HG03060 (cell line): ENCODE measurements around the gene CCDC197.

Experiments used
- ATAC-seq: cut with Tn5 transposase; IDR thresholded peaks from one replicate; pipeline ENCODE4 v1.9.1; 2021; ENCODE audit warnings: low read depth, moderate number of reproducible peaks; ENCODE audit not compliant: unreplicated experiment

CCDC197 gene

DNA sequence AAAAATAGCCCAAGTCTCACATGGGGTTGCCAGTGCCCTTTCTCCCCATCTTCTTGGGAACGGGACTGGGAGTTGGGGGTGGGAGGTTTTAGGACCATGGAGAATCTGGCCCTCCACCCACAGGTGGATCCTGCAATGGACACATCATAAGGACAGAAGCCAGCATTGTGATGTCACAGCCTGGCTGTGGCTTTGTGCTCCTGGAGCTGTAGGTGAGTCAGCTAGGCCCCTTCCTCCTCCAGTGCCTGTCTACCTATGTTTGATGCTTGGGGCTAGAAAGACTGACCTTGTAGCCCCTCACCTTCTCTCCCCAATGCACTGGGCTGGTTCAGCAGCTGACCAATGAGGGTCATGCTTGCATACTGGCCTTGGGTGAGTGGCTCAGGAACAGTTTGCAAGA is at the start of gene CCDC197:
Gene CCDC197 (plus strand): TSS at position 220 of the 400 bp plus-strand sequence. CDS start 831 bp downstream, outside the sequence.
- ATAC-seq, result no peak

DNA sequence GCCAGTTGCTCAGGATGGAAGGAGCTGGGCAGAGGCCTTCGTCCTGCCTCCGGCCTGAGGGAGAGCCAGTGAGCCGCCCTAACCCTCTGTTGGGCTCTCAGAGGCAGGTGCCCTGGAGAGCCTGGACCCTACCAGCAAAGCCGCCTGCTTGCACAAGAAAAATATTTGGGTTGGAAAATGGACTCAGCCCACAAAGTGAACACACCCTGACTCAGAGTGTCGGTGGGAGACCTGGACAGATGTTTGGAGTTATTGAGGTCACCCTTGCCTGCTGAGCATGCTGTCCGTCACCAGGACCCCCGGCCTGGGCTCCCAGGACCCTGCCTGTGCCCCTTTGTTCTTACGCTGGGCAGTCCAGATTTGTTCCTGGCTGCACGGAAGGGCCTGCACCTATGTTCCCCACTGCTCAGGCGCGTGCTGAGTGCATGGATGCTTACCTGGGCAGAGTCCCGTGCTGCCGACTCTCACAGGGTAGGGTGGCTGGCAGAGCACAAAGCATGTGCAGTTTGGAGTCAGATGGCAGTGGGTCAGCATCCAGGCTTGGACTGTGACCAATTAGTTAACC is 47.5 kb upstream of the CCDC197 start:
- no peak for ATAC-seq

DNA sequence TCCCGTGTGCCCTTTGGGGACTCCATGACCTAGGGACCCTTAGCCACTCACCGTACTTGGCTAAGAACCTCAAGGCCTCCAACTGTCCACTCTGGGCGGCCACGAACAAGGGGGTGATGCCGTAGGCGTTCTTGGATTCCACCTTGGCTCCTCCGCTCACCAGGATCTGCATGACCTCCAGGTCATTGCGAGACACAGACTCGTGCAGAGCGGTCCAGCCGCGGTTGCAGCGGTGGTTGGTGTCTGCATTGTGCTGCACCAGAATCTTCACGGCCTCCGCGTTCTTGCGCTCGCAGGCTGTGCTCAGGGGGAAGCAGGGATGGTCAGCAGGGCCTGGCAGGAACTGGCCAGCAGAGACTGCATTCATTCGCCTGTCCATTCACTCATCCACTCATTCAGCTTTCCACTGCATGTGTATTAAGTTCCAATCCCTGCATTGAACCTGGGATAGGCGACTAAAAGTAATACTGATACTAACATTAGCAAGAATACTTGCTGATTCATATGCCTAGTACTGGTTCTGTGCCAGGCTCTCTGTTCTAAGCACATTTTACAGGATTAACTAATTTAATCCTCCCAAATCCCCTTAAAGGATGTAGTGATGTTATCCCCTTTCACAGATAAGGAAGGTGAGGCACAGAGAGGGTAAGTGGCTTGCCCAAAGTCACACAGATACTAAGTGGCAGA is 46.0 kb upstream of the CCDC197 start:
- no peak for ATAC-seq

DNA sequence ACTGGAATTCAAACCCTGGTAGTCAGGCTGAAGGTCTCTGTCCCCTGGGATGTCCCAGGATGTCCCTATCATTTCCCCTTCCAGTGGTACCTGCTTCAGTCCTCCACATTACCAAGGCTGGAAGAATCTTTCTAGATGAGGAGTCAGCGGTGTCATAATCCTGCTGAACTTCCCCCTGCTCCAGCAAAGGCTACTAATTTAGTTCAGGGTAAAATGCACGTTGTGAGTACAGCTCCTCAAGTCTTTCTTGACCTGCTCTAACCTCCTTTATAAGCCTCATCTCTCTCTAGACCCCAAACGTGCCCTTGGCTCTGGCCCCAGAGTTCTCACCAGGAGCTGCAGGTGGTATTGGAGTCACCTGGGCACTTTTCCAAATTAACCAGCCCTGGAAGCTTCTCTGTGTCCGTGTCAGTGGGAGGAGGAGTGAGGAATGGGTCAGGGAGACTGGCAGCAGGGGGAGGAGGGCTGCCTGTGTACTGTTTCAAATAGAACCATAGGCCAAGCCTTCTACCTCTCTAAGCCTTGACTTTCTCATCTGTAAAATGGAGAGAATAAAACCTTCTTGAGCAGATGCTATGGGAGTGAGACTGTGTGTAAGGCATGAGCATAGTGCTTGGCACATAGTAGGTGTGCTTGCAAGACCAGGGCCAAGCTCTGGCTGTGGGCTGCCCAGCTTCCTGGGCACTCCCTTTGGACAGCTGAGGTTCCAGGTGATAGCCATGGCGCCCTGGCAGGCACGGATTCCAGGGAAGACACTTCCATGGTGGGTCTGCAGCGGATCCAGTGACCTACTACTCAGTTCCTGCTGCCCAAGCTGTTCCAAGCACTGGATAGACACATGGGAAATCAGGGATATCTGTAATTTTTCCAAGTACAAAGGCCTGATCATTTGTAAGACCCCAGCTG is 45.2 kb upstream of the CCDC197 start:
- ATAC-seq, result no peak

DNA sequence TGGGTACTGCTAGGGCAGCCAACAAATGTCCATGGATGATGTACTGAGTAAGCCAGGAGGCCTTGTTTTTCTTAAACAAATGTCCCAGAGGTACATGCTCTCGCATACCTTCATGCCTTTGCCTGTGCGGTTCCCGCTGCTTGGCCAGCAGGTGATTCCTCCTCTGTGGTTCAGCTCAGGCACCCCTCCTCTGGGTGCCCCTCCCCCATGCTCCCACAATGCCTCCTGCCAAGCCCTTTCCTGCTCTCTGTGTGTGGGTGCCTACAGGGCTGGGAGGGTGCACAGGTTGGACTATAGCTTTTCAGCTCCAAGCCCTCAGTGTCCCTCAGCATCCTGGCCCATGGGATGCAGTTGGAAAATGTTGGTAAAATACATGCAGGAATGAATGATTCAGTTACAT is 44.3 kb upstream of the CCDC197 start:
- no peak for ATAC-seq

DNA sequence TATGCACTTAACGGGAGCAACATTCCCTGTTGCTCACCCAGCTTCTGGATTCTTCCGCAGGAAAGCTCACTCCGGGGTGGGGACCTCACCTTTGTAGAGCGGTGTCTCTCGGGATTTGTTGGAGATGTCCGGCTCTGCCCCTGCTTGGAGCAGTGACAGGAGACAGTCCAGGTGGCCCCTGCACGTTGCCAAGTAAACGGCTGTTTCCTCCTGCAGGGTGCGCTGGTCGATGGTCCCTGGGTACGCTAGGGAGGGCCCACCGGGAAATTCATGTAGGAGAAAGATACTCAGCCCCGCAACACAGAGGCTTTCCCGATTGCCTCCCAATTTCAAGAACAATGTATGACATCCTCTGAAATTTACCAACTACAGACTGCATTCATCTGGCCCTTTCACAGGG is 43.8 kb upstream of the CCDC197 start:
- no peak for ATAC-seq

DNA sequence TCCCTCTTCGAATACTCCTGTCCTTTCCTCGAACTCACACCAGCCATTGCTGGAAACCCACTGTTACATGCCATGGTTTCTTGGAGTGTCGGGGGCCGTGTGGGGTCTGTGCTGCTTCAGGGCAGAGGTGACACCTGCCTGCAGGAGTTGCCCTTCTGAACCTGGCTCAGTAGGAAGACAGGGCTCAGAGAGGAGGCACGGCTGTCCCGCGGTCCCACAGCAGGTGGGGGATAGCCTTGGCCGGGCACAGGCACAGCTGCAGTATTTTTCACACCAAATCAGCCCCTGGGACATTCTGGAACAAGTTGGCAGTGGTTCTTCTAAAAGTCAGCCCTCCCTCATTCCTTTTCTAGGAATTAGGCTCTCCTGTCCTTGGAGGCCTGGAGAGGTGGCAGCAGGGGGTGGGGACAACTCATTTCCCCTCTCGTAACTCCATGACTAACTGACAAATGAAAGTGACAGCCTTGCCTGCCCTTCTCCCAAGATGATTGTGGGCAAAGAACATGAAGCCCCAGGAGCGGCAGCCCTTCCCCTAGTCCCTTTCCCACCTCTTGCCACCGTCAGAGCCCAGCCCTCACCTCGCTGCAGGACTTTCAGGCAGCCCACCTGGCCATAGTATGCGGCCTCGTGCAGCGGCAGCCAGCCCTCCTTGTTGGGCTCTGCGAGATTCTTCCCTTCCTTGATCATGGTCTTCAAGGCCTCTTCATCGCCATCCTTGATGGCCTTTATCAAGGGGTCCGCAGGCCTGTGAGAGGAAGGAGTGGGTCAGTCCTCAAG is 43.2 kb upstream of the CCDC197 start:
- no peak for ATAC-seq

DNA sequence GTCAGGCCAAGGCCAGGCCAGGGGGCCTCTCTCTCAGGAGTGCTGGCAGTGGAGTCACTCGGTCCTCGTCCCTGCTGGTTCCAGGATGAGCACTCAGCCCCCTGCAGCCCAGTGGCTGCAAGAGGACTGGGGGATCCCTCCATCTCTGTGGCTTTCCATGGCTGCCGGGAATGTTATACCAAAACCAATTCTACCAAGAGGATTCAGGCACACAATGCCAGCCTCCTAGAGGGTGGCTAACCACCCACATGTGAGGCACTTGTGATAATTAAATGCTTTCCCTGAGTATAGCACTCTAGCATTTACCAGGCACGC is 42.6 kb upstream of the CCDC197 start:
- ATAC-seq, result no peak

DNA sequence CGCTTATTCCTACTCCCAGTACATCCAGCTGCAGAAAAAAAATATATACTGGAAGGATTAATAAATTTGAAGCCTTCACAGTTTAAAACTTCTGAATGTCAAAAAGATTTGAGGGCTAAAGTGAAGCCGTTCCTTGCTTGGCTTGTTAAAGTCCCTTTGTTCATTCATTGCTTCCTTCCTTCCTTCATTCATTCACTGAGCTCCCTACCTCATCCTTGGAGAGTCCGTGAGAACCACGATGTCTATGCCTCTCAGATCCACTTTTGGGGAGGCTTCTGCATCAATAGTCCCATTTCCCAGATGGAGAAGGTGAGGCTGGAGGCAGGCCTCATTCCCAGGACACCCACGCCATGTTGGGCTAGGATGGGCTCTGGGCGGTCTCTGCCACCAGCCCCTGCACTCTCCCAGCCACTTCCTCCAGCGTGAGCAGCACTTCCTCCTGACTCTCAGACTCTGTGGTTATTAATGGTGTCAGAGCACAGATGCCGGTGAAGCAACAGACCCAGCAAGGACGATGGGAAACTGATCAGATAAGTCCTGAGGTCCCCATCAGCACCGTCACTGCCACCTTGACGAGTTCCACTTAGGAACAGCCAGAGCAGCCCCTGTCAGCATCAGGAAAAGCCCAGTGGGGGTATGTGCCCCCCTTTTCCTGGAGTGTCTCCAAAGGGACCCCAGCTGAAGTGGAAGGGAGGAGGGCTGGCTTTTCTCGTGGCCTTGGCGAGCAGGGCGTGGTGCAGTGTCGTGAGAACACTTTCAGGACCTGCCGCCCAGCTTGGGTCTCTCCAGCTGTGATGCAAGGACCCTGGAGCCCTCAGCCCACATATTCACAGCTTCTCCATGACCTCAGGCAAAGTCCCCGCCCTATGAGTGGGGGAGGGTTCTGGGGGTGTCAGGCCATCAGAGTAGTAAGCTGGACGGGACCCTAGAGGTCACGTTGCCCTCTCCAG is 41.9 kb upstream of the CCDC197 start:
- ATAC-seq, result no peak

DNA sequence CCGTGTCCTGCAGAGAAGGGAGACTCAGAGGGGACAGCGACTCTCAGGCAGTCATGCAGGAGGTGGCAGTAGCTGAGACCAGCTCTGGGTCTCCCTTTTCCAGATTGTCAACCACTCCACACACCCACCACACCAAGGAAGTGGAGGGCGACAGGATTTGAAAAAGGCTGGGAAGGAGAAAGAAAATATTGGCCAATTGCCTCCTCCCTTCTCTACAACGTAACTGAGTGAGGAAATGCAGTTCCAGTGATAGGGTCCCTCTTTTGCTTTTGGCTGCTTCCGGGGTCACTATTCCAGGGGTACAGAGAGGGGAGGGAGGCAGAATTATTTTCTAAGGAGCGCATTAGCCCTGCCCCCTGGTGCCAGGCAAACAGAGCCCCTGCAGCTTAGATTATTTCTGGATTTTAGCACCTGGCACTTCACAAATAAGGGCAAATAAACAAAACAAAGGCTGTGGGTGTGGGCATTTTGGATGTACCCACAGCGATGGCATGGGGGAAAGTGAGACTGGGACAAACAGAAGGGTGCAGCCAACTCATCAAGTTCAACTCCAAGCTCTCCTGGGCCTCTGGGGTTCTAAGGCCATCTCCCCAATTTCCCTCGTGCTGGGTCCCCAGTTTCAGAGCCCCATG is 41.1 kb upstream of the CCDC197 start:
- no peak for ATAC-seq

DNA sequence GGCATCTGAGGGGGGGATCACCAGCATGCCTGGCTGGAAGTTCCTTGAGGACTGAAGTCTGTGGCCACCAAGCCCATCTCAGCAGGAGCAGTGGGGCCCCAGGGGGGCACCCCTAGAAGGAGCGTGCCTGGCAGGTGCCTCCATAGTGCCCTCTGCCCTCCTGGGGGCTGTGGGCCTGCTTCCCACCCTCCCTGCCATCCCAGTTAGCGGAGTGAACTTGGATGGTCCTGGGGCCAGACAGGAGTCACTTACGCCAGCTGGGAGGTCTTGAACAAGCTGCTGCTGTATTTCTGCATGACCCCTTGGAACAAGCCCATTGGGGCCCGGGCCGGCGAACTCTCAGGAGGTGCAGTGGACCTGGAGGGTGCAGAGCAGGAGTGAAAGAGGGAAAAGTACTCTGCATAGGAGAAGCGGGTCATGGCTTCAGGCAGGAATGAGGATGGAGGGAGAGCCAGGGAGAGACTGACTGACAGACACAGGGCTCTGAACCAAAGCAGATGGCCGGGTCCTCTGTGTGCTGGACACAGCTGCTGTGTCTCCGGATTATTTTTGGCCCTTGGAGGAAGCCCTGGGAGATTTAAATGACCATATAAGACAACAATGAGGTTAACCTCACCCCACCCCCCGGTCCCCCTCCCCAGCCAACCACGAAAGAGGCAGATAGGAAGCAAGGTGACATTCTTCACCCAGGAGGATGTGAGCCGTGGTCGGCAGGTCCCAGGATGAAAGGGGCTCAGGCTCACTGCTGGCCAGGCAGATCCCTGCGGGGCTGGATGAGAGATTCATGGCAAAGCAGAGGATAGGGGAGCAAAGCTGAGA is 40.4 kb upstream of the CCDC197 start:
- ATAC-seq, result no peak

DNA sequence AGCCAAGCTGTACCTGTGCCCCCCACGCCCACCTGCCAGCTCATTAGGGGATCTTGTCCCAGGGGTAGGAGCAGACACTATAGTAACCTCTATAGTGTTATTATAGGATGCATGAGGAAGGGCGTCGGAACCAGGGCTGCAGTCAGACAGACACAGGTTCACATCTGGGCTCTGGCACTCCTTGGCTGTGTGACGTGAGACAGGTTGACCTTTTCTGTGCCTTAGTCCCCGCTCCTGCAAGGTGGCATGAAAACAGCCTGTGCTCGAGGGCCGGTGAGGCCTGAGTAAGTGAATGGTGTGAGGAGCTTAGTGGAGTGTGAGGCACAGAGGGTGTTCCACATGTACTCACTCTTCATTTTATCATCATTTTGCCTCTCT is 39.8 kb upstream of the CCDC197 start:
- no peak for ATAC-seq

DNA sequence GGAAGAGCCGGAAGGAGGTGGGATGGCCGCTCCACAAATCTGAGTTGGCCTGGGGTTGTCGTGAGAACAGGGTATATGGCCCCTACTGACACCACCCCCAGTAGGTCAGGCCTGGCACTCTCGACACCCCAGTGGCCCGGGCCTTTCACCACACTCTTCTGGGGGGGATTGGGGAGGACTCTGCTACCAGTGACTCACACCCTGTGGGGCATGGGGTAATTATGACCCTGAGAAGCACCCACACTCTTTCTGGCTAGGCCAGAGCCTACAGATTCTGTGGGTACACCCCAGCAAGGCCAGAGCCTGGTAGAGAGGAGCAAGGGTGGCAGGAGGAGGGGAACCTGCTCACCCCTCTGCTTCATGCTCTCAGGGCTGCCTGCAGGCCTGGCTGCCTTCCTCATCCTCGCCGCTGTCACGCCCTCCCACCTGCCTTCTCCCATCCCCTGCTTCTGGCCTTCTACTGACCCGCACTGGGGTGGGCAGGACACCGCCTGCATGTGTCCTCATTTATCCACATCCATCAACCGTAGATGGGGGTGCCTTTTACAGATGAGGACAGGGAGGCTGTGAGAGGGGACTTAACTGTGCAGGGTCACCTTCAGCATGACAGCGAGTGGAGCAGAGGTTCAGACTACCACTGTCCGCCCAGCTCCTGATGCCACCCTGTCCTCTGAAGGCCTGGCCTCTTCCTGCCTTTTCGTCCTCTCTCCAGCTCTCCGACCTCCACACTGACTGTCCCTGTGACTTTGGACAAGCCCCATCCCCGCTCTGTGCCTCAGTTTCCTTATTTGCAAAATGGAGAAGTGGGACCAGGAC is 39.1 kb upstream of the CCDC197 start:
- no peak for ATAC-seq

DNA sequence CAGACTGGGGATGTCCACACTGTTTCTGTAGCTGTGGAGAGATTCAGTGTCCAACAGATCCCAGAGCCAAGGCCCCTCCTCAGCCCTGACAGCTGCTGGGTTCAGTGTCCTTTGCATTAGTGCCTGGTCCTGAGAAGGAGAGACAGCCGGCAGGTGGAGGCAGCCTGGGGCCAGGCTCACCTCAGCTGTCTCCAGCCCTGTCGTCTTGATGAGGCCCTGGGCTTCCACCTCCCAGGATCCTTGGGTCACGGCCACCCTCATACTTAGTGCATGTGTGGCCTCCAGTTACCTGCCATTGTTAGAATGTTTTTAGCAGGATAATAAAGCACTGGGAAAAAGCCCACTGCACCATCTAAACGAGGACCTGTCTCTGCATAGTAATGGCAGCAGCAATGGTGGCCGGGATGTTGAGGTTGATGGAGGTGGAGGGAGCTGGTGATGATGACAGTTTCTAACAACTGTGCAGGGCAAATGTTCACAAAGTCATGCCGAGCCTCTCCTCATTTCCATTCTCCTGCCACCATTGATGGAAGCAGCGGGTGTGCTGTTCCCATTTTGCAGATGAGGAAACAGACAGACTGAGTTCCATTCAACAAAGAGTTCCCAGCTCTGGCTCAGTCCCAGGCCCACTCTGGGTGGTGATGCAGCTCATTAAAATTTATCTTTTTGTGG is 38.4 kb upstream of the CCDC197 start:
- no peak for ATAC-seq

DNA sequence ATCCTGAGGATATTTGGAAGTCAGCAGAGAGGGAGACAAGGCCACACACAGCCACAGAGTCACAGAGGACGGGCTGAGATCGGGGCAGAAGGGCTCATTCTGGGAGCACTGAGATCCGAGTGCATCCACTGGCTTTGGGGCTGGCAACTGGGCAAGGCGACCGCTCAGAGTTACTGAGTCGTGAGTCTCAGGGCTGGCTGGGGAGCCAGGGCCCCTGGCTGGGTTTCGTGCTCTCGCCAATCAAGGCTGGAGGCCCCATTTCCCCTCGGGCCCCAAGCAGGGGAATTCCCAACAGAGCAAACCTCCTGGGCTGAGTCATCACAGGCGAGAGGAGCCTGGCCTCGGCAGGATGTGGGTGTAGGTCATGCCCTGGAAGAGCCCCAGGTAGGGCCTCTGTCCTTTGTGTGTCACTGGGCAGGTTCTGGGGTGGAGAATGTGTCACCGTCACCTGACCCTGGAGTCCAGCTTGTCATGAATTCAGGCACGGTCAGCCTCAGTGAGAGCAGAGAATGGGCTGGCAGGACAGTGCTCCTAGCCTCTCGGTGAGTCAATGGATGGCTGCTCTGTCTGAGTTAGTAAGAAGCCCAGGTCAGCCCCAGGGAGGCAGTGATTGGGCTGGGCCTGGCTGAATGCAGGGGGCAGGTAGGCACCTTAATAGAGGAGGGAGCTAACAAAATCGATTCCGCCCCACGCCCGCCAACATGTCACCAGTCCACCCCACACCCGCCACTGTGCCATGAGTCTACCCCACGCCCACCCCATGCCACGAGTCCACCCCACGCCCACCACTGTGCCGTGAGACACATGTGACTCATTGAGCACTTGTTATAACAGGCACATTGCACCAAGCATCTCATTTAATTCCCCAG is 37.6 kb upstream of the CCDC197 start:
- peak; percentile 60 for ATAC-seq

DNA sequence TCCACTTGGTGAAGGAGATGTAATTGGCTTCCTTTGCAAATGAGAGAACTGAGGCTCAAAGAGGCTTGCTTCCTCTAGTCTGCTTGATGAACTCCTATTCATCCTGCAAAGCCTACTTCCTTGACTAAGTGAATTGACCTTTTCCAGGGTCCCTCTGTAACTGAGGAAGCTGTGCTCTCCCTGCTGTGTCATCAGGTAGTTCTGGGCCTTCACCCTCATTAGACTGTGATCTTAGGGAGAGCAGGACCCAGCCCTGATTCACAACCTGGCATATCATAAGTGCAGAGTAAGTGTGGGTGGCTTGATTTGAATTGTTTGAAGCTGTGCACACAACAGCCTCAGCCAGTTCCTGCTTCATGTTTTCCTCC is 37.0 kb upstream of the CCDC197 start:
- no peak for ATAC-seq
